Measurements from ENCODE around the gene PLCG1. TPM values are rescaled to one million over a fixed set of nuclear protein-coding genes. Genes with fewer than 3 reads are reported as not detected.

The PLCG1 gene
- total RNA-seq, 4 donors from 2014 or later: 93.0 to 357 (median 191) TPM

GRCh38 chr20:41222296-41222695 lies 85.0 kb downstream of the PLCG1 start:
- no peaks in the 10 kb centered on the region for H3K9me3 ChIP-seq
- H3K4me1 ChIP-seq: no peaks in the 10 kb centered on the region
- no peaks in the 10 kb centered on the region for H3K27me3 ChIP-seq
- no peak for DNase-seq
- TF ChIP-seq POLR2A (IDR thresholded peaks at IDR 0.05): no peak
- no peak for TF ChIP-seq CTCF (IDR thresholded peaks at IDR 0.05)
- H3K27ac ChIP-seq: peak overlapping the region in 2 of 4 donors; percentile 8 to 20
- H3K4me3 ChIP-seq: no peak overlapping the region
- no peaks in the 10 kb centered on the region for H3K36me3 ChIP-seq

GRCh38 chr20:41222703-41223102 lies 85.4 kb downstream of the PLCG1 start:
- no peak for DNase-seq
- H3K27ac ChIP-seq: peak overlapping the region in 1 of 4 donors; percentile 20
- no peaks in the 10 kb centered on the region for H3K4me1 ChIP-seq
- H3K27me3 ChIP-seq: no peaks in the 10 kb centered on the region
- no peak for TF ChIP-seq POLR2A (IDR thresholded peaks at IDR 0.05)
- no peak for TF ChIP-seq CTCF (IDR thresholded peaks at IDR 0.05)
- H3K4me3 ChIP-seq: no peak overlapping the region
- H3K9me3 ChIP-seq: no peaks in the 10 kb centered on the region
- H3K36me3 ChIP-seq: no peaks in the 10 kb centered on the region

DNA sequence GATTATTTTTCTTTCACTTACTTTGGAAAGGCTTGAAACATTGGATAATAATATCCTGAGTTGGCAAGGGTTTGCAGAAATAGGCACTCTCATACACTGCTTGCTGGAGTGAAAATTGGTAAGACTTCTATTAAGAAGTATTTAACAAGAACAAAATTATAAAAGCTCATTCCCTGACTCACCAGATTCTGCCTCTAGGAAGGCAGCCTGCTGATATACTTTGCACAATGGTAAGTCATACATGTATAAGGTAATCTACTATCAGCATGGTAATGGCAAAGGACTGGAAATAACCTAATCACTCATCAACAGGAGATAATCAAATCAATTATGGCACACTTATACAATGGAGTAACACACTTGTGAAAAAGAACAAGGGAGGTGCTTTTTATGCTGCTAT lies 85.8 kb downstream of the PLCG1 start:
- H3K27ac ChIP-seq: no peak overlapping the region

DNA sequence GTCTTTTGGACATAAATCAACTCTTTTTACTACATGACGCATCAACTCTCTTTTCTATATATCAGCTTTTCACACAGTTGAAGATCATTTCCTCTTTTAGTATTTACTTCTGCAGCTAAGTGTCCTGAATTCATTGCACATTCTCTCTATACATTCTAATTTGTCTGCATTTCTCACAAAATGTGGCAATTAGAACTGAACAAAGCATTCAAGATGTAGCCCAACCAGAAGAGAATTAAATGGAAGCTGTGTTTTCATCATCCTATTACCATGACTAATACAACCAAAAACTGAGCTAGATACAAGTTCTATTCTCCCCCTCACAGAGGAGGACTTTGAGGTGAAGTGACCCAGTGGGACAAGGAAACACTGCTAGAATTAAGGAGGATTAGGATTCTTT lies 86.9 kb downstream of the PLCG1 start:
- no peak for DNase-seq
- Histone ChIP-seq H3K9me3 (no peaks in the 10 kb centered on the region), H3K27me3 (no peaks in the 10 kb centered on the region), H3K36me3 (no peaks in the 10 kb centered on the region), H3K4me1 (no peaks in the 10 kb centered on the region), H3K4me3 (no peak overlapping the region), H3K27ac (no peak overlapping the region)
- no peak for TF ChIP-seq POLR2A (IDR thresholded peaks at IDR 0.05)
- TF ChIP-seq CTCF (IDR thresholded peaks at IDR 0.05): no peak

More for the DNA sequence above, 85.8 kb downstream of the PLCG1 start:
- no peak for DNase-seq
- H3K9me3 ChIP-seq: no peaks in the 10 kb centered on the region
- H3K4me3 ChIP-seq: no peak overlapping the region
- no peaks in the 10 kb centered on the region for H3K27me3 ChIP-seq
- H3K4me1 ChIP-seq: no peaks in the 10 kb centered on the region
- no peak for TF ChIP-seq POLR2A (IDR thresholded peaks at IDR 0.05)
- no peak for TF ChIP-seq CTCF (IDR thresholded peaks at IDR 0.05)
- no peaks in the 10 kb centered on the region for H3K36me3 ChIP-seq

GRCh38 chr20:41225091-41225490 lies 87.7 kb downstream of the PLCG1 start:
- no peaks in the 10 kb centered on the region for H3K4me1 ChIP-seq
- TF ChIP-seq POLR2A (IDR thresholded peaks at IDR 0.05) (no peak), CTCF (IDR thresholded peaks at IDR 0.05) (no peak)
- no peaks in the 10 kb centered on the region for H3K27me3 ChIP-seq
- H3K9me3 ChIP-seq: no peaks in the 10 kb centered on the region
- H3K4me3 ChIP-seq: no peak overlapping the region
- no peak overlapping the region for H3K27ac ChIP-seq
- no peaks in the 10 kb centered on the region for H3K36me3 ChIP-seq
- DNase-seq: no peak

GRCh38 chr20:41226426-41226825 lies 89.1 kb downstream of the PLCG1 start:
- no peak for DNase-seq
- Histone ChIP-seq H3K4me3 (no peak overlapping the region), H3K9me3 (no peaks in the 10 kb centered on the region), H3K27me3 (no peaks in the 10 kb centered on the region), H3K4me1 (no peaks in the 10 kb centered on the region), H3K36me3 (no peaks in the 10 kb centered on the region), H3K27ac (no peak overlapping the region)
- TF ChIP-seq POLR2A (IDR thresholded peaks at IDR 0.05): no peak
- TF ChIP-seq CTCF (IDR thresholded peaks at IDR 0.05): no peak
